Measurements from ENCODE around the gene TRPV5.

GRCh38 chr7:142974626-142975025 lies 41.1 kb upstream of the TRPV5 start:
- no peak for TF ChIP-seq EZH2phosphoT487 (IDR thresholded peaks at IDR 0.05; ENCODE audit: insufficient read depth, low read depth)
- TF ChIP-seq EZH2 (IDR thresholded peaks at IDR 0.05; ENCODE audit: insufficient read depth, poor library complexity, severe bottlenecking) = no peak
